HG02840 (cell line): ENCODE results near the gene GATC.
"Not testable (repeated sequence)": the region's sequence is repeated elsewhere in the genome, so short reads cannot be mapped to it uniquely, and the experiment has no call there.

Experiments
- ATAC-seq: cut with Tn5 transposase; IDR thresholded peaks from one replicate; pipeline ENCODE4 v1.9.1; 2021; ENCODE audit warnings: mild to moderate bottlenecking, moderate library complexity, moderate number of reproducible peaks; ENCODE audit not compliant: unreplicated experiment, low FRiP score

GATC gene

DNA sequence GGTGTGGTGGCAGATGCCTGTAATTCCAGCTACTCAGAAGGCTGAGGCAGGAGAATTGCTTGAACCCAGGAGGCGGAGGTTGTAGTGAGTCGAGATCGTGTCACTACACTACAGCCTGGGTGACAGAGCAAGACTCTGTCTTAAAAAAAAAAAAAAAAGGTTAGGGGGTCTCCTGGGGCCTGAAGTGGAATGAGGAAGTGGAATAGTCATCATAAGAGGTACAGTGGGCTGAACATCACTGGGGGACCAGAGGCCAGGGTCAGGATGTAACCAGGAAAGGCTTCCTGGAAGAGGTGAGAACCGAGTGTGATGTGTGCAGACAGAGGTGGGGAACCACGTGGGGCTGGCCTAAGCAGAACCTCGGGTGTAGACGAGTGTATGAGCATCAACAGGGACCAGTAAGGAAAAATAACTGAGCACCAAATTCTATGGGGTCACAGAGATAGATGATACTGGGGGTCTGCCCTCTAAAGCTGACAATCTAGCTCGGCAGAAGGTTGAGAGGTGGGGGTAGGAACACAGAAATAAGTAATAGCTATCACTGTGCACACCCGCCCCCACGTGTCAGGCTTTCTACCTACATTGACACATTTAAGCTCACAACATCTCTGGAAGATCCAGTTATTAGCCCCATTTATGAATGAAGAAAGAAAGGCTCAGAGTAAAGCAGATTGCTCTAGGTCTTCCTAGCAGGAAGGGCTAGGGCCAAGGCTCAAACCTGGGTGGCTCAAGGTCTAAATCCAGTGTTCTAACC lies 13.3 kb upstream of the GATC start:
- no peak for ATAC-seq

DNA sequence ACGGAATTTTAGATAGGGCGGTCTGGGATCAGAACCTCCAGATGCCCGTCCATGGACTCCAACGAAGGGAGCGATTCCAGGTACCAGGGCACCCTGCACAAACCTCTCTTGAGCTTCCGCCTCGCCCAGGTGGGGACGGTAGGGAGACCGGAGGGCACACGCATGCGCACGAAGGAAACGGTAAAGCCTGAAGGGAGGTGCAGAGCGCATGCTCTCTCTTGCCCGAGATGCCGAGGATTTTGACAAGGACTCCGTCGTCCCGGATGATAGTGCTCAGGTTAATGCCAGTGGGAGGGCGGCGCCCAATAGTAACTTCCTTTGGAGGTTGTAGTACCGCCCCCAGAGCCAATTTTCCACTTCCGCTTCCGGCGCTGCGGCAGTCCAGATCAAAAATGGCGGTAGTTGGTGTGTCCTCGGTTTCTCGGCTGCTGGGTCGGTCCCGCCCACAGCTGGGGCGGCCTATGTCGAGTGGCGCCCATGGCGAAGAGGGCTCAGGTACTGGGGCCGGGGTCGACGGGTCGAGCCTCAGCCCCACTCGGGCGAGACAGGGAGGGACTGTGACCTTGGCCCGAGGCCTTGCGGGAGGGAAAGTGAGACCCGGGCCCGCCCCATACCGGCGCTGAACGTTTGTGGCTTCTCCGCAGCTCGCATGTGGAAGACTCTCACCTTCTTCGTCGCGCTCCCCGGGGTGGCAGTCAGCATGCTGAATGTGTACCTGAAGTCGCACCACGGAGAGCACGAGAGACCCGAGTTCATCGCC lies 8.3 kb upstream of the GATC start, which contains the start of gene COX6A1:
Gene COX6A1, plus strand, starts transcription at position 379 of the 760 bp plus-strand sequence. Its CDS starts 14 bp downstream, at position 393.
- peak; percentile 96 for ATAC-seq

DNA sequence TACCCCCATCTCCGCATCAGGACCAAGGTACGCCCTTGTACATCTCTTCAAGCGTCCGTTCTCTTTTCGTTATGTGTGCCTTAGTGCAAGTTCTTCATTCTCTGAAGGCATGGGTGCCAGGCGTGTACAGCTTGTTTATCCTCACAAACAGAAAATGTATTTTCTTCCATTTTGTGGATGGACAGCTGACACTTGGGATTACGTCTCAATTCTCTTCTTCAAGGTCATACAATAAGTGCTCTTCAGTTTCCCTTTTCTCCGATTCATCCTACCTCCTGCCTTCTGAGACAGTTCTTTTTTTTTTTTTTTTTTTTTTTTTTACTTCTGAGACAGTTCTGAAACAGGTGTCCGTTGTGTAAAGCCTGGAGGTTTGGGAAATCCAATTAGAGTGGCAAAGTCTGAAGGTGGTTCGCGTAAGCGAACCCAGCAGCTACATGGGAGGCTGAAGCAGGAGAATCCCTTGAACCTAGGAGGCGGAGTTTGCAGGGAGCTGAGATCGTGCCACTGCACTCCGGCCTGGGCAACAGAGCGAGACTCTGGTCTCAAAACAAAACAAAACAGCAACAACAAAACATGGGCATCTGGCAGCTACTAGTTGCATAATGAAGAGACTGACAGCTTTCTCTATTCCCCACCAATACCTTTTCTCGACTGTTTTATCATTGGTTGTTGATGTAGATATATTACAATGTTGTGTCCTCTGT lies 7.6 kb upstream of the GATC start:
- peak; percentile 4 for ATAC-seq

GRCh38 chr12:120439646-120440247 lies 6.5 kb upstream of the GATC start:
- no peak for ATAC-seq

GRCh38 chr12:120444676-120445075 lies 1.6 kb upstream of the GATC start:
- no peak for ATAC-seq

GRCh38 chr12:120446844-120447178 lies 567 bp downstream of the GATC start:
- ATAC-seq = not testable (repeated sequence)

DNA sequence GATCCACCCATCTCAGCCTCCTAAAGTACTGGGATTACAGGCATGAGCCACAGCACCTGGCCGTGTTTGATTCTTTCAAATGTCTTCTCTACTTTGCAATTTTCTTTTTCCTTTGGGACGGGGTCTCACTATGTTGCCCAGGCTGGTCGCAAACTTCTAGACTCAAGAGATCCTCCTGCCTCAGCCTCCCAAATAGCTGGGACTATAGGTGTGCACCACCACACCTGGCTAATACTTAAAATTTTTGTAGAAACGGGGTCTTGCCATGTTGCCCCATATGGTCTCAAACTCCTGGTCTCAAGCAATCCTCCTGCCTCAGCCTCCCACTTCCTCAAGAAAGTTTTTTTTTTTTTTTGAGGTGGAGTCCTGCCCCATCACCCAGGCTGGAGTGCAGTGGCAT lies 1.7 kb downstream of the GATC start:
- no peak for ATAC-seq

DNA sequence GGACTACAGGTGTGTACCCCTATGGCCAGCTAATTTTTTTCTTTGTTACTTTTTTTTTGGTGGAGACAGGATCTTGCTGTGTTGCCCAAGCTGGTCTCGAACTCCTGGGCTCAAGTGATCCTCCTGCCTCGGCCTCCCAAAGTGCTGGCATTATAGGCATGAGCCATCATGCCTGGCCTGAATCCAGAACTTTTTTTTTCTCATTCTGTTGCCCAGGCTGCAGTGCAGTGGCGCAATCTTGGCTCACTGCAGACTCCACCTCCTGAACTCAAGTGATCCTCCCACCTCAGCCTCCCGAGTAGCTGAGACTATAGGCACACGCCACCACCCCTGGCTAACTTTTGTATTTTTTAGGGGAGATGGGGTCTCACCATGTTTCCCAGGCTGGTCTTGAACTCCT lies 6.3 kb downstream of the GATC start:
- ATAC-seq = not testable (repeated sequence)

- ATAC-seq = no peak
These were observed 7.0 kb downstream of the GATC start for GRCh38 chr12:120453060-120453750.

DNA sequence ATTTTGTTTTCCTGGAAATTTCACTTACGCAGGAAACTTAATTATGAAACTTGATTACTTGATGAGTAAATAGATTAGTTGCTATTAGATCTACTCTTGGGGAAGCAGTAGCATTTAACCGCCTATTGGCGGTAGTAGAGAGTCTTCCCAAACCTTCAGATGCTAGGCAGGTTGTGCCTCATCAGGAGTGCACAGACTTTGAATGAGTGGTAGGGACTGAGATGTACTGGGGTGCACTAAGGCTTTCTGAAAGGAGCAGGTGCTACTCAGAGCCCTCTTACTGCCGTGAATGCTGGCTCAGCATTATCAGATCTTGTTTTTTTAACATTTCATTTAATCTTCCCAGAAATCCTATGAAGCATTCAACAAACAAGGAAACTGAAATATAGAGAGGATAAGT lies 7.7 kb downstream of the GATC start:
- ATAC-seq = no peak

- ATAC-seq = no peak
These were observed 9.1 kb downstream of the GATC start for GRCh38 chr12:120455302-120455701.

DNA sequence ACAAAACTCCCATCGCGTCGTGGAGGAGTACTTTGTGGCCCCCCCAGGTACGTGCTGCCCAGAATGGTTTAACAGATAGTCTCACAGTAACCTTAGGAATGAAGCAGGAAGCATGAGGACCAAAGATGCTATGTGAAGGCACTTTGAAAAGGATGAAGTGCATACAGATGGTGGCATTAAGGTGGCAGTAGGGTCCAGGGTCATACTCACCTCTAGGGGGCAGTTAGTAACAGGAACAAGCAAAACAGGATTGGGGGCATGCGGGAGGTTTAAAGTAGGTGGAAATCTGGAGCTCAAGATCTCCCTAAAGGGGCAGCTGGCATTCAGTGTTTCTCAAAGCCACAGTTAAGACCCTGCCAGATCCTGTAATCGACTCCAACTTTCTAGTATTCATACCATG lies 10.9 kb downstream of the GATC start:
- no peak for ATAC-seq

DNA sequence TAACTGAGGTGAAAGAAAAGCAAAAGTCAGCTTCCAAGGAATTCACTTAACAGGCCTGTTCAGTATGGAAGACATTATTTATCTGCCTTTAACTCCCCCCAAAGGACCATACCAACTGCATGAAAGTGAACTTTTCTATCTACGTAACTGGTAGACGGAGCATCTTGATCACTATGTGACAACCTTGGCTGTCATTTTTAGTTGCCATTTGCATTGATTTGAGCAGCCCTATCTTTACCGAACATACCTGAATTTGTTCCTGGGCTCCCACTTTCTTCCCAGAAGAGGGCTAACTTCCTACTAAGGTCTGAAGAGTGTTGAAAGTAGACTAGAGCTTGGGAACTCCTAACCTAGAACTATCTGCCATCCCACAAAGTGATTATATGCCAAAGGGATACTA lies 13.9 kb downstream of the GATC start:
- ATAC-seq = no peak

GRCh38 chr12:120462099-120462640 lies 15.9 kb downstream of the GATC start:
- no peak for ATAC-seq

DNA sequence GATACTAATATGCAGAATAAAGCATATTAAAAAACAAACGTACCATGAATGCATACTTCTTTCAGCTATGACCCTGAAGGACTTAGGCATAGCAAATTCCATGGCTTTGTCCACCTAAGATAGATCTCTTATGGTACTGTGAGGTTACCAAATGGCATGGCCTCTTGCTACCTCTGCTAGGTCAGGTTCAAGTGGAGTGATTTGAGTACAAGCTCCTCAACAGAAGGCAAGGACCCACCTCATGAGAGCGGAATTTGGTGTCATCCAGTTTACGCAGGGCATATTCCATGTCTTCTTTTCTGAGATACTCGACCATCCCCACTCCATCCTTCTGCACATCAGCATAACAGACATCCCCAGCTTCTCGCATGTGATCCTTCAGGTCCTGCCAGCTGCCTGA lies 17.5 kb downstream of the GATC start:
- ATAC-seq = no peak

DNA sequence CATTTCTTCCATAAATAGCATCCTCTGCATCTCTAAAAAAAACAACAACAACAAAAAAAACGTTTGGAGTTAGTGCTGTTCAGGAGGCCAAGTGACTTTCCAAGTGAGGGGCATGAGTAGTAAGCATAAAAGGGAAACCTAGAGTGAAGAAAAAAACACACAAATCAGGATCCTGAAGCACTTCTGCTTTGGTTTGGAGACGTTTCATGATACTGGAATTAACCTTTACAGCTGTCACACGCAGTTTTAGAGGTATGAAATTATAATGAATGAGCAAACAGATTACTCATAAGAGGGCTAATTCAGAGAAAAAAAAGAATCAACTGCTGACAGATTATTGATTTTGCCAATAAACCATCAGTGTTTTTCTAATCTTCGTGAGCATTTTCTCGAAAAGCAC lies 19.5 kb downstream of the GATC start:
- ATAC-seq = no peak

DNA sequence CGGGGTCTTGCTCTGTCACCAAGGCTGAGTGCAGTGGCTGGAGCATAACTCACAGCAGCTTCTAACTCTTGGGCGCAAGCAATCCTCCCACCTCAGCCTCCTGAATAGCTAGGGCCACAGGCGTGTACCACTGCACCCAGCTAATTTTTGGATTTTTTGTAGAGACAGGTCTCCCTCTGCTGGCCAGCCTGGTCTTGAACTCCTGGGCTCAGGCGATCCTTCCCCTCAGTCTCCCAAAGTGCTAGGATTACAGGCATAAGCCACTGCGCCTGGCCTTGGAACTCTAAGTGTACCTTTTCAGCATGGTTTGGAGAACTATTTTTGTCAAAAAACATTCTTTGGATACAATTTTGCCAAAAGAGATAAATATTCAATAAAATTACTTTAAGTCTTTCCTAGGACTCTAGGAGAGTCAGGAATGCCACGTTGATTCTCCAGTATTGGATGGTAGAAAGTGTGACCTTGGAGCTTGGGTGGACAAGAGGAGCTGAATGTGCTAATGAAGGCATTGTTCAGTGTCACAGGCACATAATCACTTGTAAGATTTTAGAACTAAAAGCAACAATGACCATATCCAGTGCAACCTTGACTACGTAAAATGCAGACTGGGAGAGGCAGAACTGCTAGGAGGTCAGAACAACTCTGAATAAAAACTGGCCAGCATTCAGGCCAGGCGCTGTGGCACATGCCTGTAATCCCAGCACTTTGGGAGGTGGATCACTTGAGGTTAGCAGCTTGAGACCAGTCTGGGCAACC lies 20.5 kb downstream of the GATC start:
- ATAC-seq = no peak

- ATAC-seq = no peak
These were observed 21.2 kb downstream of the GATC start for GRCh38 chr12:120467439-120467838.

DNA sequence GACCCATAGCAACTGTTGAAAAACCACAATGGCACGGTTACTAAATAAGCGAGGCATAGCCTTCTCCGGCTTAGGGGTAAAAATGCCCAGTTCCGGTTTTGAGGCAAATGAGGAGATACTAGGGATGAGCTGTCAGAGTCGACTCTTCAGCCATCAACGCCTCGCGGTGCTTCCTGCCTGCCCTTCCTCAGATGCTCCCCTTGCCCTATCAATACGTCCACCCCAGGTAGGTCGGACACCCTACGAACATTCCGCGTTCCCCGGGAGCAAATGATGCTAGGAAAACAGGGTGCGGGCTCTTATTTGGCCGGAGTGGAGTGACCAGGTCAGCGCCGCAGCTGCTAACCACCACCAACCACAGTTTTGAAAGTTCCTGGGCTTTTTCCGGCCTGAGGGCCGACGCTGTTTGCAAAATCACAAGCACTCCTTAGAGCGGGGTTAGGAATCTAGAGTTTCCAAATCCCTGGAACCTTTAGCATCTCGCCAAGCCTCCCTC lies 22.1 kb downstream of the GATC start:
- no peak for ATAC-seq
